Erythroblast (primary cell): Measurements from ENCODE around the gene PSMB10.

ENCODE experiments used
- GATA1 ChIP-seq: IDR thresholded peaks from 2 replicates; pipeline ENCODE4 v1.6.1; 2011; ENCODE audit warnings: low read depth, mild to moderate bottlenecking, control low read depth, low read length, moderate library complexity
- POLR2A ChIP-seq: IDR thresholded peaks from 2 replicates; pipeline ENCODE4 v1.6.1; 2011; ENCODE audit warnings: mild to moderate bottlenecking, low read length

DNA sequence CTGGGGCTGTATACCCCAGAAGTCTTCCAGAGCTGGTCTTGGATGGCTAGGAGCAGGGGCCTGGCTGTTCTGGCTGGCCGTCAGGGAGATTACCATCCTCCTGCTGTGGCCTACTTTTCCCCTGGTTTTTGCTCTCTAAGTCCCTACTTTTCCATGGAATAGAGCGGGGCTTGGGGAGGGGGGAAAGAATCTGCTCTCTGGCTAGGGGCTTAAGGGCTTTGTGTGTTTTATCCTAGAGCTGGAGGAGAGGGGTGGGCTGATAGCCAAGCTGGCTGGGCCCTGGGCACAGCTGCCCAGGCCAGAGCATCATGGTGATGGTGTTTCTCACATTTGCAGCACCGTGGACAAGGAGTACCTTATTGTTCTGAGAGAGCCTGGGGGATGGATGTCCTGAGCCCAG, 48.3 kb downstream of the PSMB10 start:
- TF ChIP-seq POLR2A = no peak
- no peak for TF ChIP-seq GATA1
